ENCODE results near the gene SH2D2A. TPM values are rescaled to one million over a fixed set of nuclear protein-coding genes. Genes with fewer than 3 reads are reported as not detected.

SH2D2A gene
- total and polyA plus RNA-seq, 2 experiments from 2014 or later, result 0.18 to 0.60 TPM

GRCh38 chr1:156823210-156823790 is 6.7 kb upstream of the SH2D2A start:
- DNase-seq (ENCODE audit: low spot score), result no peak
- H3K4me3 ChIP-seq, result no peak overlapping the region
- WGBS (ENCODE audit: low lambda C conversion rate, missing lambda C conversion rate), result 83% methylated on average over 5 of the region's 5 CpGs
- no peaks in the 10 kb centered on the region for H3K9me2 ChIP-seq (replicated peaks; ENCODE audit: insufficient read depth)
- H2AFZ ChIP-seq, result no peak overlapping the region
- H3K4me1 ChIP-seq (ENCODE audit: insufficient read depth), result no peaks in the 10 kb centered on the region
- no peaks in the 10 kb centered on the region for H4K20me1 ChIP-seq (ENCODE audit: insufficient read depth, poor library complexity, severe bottlenecking)
- H3K4me2 ChIP-seq, result no peak overlapping the region
- no peaks in the 10 kb centered on the region for H3K79me2 ChIP-seq
- H3K27ac ChIP-seq, result no peak overlapping the region
- no peak for TF ChIP-seq EZH2phosphoT487 (IDR thresholded peaks at IDR 0.05; ENCODE audit: low read depth, severe bottlenecking, unreplicated experiment)
- TF ChIP-seq EZH2 (IDR thresholded peaks at IDR 0.05; ENCODE audit: borderline replicate concordance), result no peak
- TF ChIP-seq CTCF (IDR thresholded peaks at IDR 0.05; ENCODE audit: poor library complexity), result no peak
- H3K36me3 ChIP-seq (replicated peaks; ENCODE audit: insufficient read depth, low read depth), result no peaks in the 10 kb centered on the region
- H3K9me3 ChIP-seq (ENCODE audit: low read depth), result no peaks in the 10 kb centered on the region
- H3K27me3 ChIP-seq, result no peaks in the 10 kb centered on the region

GRCh38 chr1:156822680-156823079 is 6.0 kb upstream of the SH2D2A start:
- Histone ChIP-seq H3K4me1 (ENCODE audit: insufficient read depth) (no peaks in the 10 kb centered on the region), H2AFZ (no peak overlapping the region), H3K4me2 (no peak overlapping the region), H3K27me3 (no peaks in the 10 kb centered on the region), H3K27ac (no peak overlapping the region), H4K20me1 (ENCODE audit: insufficient read depth, poor library complexity, severe bottlenecking) (no peaks in the 10 kb centered on the region), H3K36me3 (replicated peaks; ENCODE audit: insufficient read depth, low read depth) (no peaks in the 10 kb centered on the region), H3K4me3 (no peak overlapping the region), H3K79me2 (no peaks in the 10 kb centered on the region), H3K9me2 (replicated peaks; ENCODE audit: insufficient read depth) (no peaks in the 10 kb centered on the region), H3K9me3 (ENCODE audit: low read depth) (no peaks in the 10 kb centered on the region)
- WGBS (ENCODE audit: low lambda C conversion rate, missing lambda C conversion rate), result 75% methylated on average over 1 of the region's 1 CpG
- no peak for DNase-seq (ENCODE audit: low spot score)
- no peak for TF ChIP-seq EZH2phosphoT487 (IDR thresholded peaks at IDR 0.05; ENCODE audit: low read depth, severe bottlenecking, unreplicated experiment)
- TF ChIP-seq CTCF (IDR thresholded peaks at IDR 0.05; ENCODE audit: poor library complexity), result no peak
- no peak for TF ChIP-seq EZH2 (IDR thresholded peaks at IDR 0.05; ENCODE audit: borderline replicate concordance)

GRCh38 chr1:156821801-156822200 is 5.2 kb upstream of the SH2D2A start:
- H2AFZ ChIP-seq, result no peak overlapping the region
- H3K36me3 ChIP-seq (replicated peaks; ENCODE audit: insufficient read depth, low read depth), result no peaks in the 10 kb centered on the region
- TF ChIP-seq EZH2 (IDR thresholded peaks at IDR 0.05; ENCODE audit: borderline replicate concordance) (no peak), CTCF (IDR thresholded peaks at IDR 0.05; ENCODE audit: poor library complexity) (no peak), EZH2phosphoT487 (IDR thresholded peaks at IDR 0.05; ENCODE audit: low read depth, severe bottlenecking, unreplicated experiment) (no peak)
- 82% methylated on average over 4 of the region's 4 CpGs for WGBS (ENCODE audit: low lambda C conversion rate, missing lambda C conversion rate)
- no peak for DNase-seq (ENCODE audit: low spot score)
- no peaks in the 10 kb centered on the region for H3K79me2 ChIP-seq
- H3K4me1 ChIP-seq (ENCODE audit: insufficient read depth), result no peaks in the 10 kb centered on the region
- H3K27me3 ChIP-seq, result no peaks in the 10 kb centered on the region
- H3K4me2 ChIP-seq, result no peak overlapping the region
- no peak overlapping the region for H3K4me3 ChIP-seq
- H3K27ac ChIP-seq, result no peak overlapping the region
- H3K9me2 ChIP-seq (replicated peaks; ENCODE audit: insufficient read depth), result no peaks in the 10 kb centered on the region
- no peaks in the 10 kb centered on the region for H3K9me3 ChIP-seq (ENCODE audit: low read depth)
- no peaks in the 10 kb centered on the region for H4K20me1 ChIP-seq (ENCODE audit: insufficient read depth, poor library complexity, severe bottlenecking)
